ENCODE measurements around the gene NFASC.

NFASC gene

DNA sequence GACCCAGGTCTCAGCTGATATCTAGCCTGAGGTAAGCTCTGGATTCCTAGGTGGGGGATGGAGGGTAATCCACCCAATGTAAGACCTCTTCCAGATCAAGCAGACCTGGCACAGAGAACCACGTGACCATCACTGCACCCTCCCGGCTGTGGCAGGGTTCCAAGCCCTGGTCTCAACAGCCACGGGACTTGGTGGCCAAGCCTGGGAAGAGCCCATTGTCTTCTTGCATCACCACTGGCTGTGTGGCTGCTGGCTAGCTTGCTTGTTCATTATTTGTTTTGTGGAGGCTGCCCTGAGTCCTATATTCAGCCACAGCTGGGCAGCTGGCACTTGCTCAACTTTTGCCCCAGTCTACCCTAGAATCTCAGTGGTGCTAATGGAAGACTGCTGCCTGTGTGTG, 24.1 kb upstream of the NFASC start:
- H3K36me3 ChIP-seq (replicated peaks) = no peaks in the 10 kb centered on the region

DNA sequence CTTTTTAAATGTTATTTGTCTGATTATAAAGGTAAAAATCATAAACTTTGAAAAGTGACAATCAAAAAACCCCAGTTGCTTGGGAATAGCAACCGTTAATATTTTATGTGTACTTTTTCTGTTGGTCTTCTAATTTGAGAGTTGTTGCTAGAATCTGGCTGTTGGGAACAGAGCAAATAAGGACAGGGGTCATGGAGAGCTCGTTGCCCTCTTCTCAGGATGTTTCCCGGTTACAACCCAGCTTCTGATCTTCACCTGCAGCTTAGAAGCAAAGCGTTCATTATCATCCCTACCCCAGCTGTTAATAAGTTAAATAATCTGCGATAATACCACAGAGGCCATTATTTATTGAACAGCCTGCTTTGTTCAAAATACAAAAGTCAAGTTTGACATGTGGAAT, 22.1 kb upstream of the NFASC start:
- Histone ChIP-seq H3K27ac (no peak overlapping the region), H3K4me3 (ENCODE audit: low read depth, low read length) (no peak overlapping the region), H3K27me3 (replicated peaks) (no peaks in the 10 kb centered on the region), H3K36me3 (replicated peaks) (no peaks in the 10 kb centered on the region)
- TF ChIP-seq, protein P1, sequence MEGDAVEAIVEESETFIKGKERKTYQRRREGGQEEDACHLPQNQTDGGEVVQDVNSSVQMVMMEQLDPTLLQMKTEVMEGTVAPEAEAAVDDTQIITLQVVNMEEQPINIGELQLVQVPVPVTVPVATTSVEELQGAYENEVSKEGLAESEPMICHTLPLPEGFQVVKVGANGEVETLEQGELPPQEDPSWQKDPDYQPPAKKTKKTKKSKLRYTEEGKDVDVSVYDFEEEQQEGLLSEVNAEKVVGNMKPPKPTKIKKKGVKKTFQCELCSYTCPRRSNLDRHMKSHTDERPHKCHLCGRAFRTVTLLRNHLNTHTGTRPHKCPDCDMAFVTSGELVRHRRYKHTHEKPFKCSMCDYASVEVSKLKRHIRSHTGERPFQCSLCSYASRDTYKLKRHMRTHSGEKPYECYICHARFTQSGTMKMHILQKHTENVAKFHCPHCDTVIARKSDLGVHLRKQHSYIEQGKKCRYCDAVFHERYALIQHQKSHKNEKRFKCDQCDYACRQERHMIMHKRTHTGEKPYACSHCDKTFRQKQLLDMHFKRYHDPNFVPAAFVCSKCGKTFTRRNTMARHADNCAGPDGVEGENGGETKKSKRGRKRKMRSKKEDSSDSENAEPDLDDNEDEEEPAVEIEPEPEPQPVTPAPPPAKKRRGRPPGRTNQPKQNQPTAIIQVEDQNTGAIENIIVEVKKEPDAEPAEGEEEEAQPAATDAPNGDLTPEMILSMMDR (IDR thresholded peaks at IDR 0.05; ENCODE audit: low read depth, low read length, missing control alignments) = no peak
- no peak for DNase-seq
- in situ Hi-C loops (cut with HindIII; ENCODE audit: low pct_ligation_motif_present, low sequenced_read_pairs) = no loop called here

More for the DNA sequence above, 24.1 kb upstream of the NFASC start:
- H3K27me3 ChIP-seq (replicated peaks) = no peaks in the 10 kb centered on the region
- in situ Hi-C loops (cut with HindIII; ENCODE audit: low pct_ligation_motif_present, low sequenced_read_pairs) = no loop called here
- DNase-seq = no peak
- H3K27ac ChIP-seq = no peak overlapping the region
- H3K4me3 ChIP-seq (ENCODE audit: low read depth, low read length) = no peak overlapping the region
- TF ChIP-seq, protein P1 (IDR thresholded peaks at IDR 0.05; ENCODE audit: low read depth, low read length, missing control alignments) = no peak

DNA sequence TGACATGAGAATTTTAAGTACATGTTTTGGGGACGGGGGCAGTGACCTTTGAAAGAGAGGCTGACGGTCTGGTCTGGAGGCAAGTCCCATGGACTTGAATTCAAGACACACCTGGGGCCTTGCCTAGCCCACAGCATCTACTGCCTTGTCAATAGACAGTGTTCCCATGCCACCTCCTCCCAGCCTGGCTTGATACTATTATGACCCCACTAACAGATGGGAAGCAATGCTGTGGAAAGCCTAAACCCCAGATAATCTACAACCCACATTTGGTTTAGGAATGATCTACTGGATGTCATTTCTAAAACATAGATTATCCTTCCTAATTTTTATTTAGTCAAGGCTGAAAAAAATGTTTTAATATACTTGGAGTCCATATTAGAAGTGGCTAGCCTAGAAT, 17.8 kb upstream of the NFASC start:
- H3K4me3 ChIP-seq (ENCODE audit: low read depth, low read length) = no peak overlapping the region
- in situ Hi-C loops (cut with HindIII; ENCODE audit: low pct_ligation_motif_present, low sequenced_read_pairs) = no loop called here
- no peak overlapping the region for H3K27ac ChIP-seq
- TF ChIP-seq, protein P1 (IDR thresholded peaks at IDR 0.05; ENCODE audit: low read depth, low read length, missing control alignments) = no peak
- H3K36me3 ChIP-seq (replicated peaks) = no peaks in the 10 kb centered on the region
- no peaks in the 10 kb centered on the region for H3K27me3 ChIP-seq (replicated peaks)
- DNase-seq = no peak

DNA sequence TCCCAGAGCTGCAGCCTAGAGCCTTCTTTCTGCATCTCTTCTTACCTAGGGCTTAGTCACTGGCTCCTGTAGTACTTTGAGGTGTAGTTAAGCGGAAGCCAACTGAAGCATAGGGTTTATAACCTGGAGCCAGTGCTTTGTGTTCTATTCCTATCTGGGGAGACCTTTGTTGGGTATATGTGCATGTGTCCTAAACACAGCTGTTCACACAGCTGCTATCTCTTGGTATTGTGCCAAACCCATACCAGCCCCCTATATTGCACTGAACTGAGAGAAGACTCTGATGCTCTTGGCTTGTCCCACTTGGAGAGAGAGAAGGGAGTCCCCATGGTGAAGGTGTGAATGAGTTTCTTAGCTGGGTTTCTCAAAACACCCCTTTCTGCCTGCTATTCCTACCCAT, 17.2 kb upstream of the NFASC start:
- Histone ChIP-seq H3K36me3 (replicated peaks) (no peaks in the 10 kb centered on the region), H3K27me3 (replicated peaks) (no peaks in the 10 kb centered on the region), H3K4me3 (ENCODE audit: low read depth, low read length) (no peak overlapping the region), H3K27ac (no peak overlapping the region)
- DNase-seq = no peak
- in situ Hi-C loops (cut with HindIII; ENCODE audit: low pct_ligation_motif_present, low sequenced_read_pairs) = no loop called here
- TF ChIP-seq, protein P1 (IDR thresholded peaks at IDR 0.05; ENCODE audit: low read depth, low read length, missing control alignments) = no peak

DNA sequence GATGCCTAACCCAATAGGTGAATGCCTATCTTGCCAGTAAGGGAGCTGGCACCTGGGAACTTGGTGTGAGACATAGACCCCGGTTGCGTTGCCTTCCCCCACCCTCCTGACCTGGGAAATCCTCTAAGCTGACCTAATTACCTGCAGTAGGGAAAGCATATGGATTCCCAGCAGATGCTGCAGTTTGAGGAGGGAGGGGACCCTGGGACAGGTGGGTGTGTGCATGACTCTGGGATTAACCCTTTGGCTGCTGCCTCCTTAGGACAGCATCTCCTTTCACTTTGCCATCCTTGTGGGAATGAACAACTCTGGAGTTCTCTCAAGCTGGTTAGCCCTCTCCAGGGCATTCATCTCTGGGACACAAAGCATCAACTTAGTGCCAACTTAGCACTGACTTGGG, 16.4 kb upstream of the NFASC start:
- no peaks in the 10 kb centered on the region for H3K27me3 ChIP-seq (replicated peaks)
- H3K4me3 ChIP-seq (ENCODE audit: low read depth, low read length) = no peak overlapping the region
- in situ Hi-C loops (cut with HindIII; ENCODE audit: low pct_ligation_motif_present, low sequenced_read_pairs) = no loop called here
- DNase-seq = no peak
- TF ChIP-seq, protein P1 (IDR thresholded peaks at IDR 0.05; ENCODE audit: low read depth, low read length, missing control alignments) = no peak
- no peak overlapping the region for H3K27ac ChIP-seq
- no peaks in the 10 kb centered on the region for H3K36me3 ChIP-seq (replicated peaks)

DNA sequence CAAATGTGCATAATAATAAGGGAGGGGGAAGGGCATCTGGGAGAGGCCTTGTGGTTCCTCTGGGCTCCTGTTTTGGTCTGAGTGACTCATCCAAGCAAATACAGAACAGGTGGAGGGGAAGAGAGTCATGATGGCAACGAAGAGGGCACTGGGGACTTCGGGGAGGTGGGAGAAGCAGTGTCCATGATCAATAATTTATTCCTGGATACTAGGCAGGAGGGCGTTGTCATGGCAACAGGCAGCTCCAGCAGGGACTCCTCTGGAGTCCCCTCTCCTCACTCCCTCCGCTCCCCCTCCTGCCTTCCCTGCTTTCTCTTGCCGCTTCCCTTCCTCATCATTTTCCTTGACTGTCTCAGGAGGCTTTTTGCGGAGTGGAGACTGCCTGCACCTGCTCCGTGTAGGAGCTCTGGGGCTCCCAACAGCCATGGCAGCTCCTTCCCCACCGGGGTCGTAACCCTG, 12.3 kb upstream of the NFASC start:
- Histone ChIP-seq H3K4me3 (ENCODE audit: low read depth, low read length) (no peak overlapping the region), H3K27me3 (replicated peaks) (no peaks in the 10 kb centered on the region), H3K27ac (no peak overlapping the region), H3K36me3 (replicated peaks) (no peaks in the 10 kb centered on the region)
- TF ChIP-seq, protein P1 (IDR thresholded peaks at IDR 0.05; ENCODE audit: low read depth, low read length, missing control alignments) = no peak
- in situ Hi-C loops (cut with HindIII; ENCODE audit: low pct_ligation_motif_present, low sequenced_read_pairs) = no loop called here
- no peak for DNase-seq

All from brain microvascular endothelial cell (primary cell).